ENCODE data around the gene GJD3. TPM values are rescaled to one million over a fixed set of nuclear protein-coding genes. Genes with fewer than 3 reads are reported as not detected.
A peak's percentile ranks its signal among the peaks of the same experiment; 100 is the strongest.

The GJD3 gene
- total and polyA plus RNA-seq, 12 donors = 0.65 to 6.2 (median 1.6) TPM

DNA sequence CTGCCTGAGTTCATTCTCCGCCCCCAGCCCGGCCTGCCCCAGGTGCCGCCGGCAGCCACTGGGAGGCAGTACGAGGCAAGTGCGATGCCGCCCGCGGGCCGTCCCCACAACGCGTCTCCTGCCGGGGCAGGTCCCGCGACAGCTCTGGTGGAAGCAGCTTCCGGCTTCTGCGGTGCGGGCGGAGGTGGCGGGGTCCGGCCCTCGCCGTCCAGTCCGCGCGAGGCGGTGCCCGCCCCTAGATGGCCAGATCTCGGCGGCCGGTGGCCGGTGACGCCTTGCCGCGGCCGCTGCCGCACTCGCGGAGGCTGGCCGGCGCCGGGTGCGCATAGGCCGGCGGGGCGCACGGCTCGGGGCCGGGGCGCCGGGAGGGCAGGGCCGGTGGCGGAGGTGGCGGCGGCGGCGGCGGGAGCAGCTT is 1.8 kb downstream of the GJD3 start:
- ATAC-seq = peak; percentile 22 to 46 (median 34)
- WGBS, 2 donors = 1% methylated on average over 33 to 58 of the region's 58 CpGs
- intact Hi-C loops (cut with DNase I) = loop anchor here in 9 of 10 donors (5.0 to 10.0 kb wide), 10 partner anchors 35 to 202 kb away; partner anchors contain the start of genes TOP2A (in 4 of the 9), CCR7 (in 2 of the 9) and IGFBP4 (in 1 of the 9)
- peak; percentile 54 to 69 for DNase-seq
- Histone ChIP-seq H3K27me3 (peaks cover 0 to 26% (median 0%) of the 10 kb centered on the region in 7 donors), H3K4me1 (peaks cover 0 to 37% (median 10%) of the 10 kb centered on the region in 9 donors), H3K4me3 (peak overlapping the region in 9 of 10 donors; percentile 40 to 67 (median 54)), H3K36me3 (peaks cover 0 to 4% (median 0%) of the 10 kb centered on the region in 9 donors), H3K27ac (peak overlapping the region in 5 of 10 donors; percentile 28 to 81 (median 70)), H3K9me3 (no peaks in the 10 kb centered on the region)
- TF ChIP-seq, protein P1, sequence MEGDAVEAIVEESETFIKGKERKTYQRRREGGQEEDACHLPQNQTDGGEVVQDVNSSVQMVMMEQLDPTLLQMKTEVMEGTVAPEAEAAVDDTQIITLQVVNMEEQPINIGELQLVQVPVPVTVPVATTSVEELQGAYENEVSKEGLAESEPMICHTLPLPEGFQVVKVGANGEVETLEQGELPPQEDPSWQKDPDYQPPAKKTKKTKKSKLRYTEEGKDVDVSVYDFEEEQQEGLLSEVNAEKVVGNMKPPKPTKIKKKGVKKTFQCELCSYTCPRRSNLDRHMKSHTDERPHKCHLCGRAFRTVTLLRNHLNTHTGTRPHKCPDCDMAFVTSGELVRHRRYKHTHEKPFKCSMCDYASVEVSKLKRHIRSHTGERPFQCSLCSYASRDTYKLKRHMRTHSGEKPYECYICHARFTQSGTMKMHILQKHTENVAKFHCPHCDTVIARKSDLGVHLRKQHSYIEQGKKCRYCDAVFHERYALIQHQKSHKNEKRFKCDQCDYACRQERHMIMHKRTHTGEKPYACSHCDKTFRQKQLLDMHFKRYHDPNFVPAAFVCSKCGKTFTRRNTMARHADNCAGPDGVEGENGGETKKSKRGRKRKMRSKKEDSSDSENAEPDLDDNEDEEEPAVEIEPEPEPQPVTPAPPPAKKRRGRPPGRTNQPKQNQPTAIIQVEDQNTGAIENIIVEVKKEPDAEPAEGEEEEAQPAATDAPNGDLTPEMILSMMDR (IDR thresholded peaks at IDR 0.05) = peak in 7 of 9 donors; percentile 45 to 70 (median 64)

DNA sequence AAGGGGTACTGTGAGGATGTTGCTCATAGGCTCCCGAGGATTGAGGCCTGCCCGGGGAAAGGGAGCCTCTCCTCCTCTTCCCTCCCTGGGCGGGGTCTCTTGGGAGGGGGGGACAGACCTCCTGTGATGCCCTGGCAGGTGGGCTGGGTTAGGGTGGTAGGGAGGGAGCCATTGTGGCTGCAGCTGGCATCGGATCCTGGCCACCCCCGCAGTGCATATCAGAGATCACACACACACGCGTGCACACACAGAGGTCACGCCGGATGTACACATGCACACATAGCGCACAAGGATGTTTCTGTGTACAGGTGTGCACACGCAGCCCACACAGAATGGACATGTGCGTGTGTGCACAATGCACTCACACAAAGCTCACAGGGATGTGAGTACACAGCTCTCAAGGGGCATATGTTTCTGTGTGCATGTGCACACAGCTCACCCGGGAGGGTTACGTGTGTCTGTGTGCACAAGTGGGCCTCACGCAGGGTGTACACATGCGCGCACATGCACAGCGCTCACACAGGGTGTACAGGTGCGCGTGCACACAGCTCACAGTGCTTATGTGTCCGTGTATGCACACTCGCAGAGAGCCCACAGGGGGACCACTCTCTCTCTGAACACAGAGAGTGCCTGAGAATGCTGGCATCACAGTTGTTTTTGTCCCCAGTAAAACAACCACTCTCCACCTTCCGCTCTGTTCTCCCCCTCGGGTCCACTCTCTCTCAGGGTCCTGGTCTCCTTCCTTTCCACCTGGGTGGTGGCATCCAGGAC is 2.4 kb downstream of the GJD3 start:
- Histone ChIP-seq H3K36me3 (peaks cover 0 to 4% (median 0%) of the 10 kb centered on the region in 9 donors), H3K9me3 (no peaks in the 10 kb centered on the region), H3K4me3 (peak overlapping the region in 9 of 10 donors; percentile 40 to 67 (median 54)), H3K27ac (peak overlapping the region in 1 of 10 donors; percentile 28), H3K27me3 (peaks cover 0 to 26% (median 0%) of the 10 kb centered on the region in 7 donors), H3K4me1 (peaks cover 0 to 39% (median 10%) of the 10 kb centered on the region in 9 donors)
- intact Hi-C loops (cut with DNase I) = loop anchor here in 9 of 10 donors (2.0 to 10.0 kb wide), 11 partner anchors 35 to 203 kb away; partner anchors contain the start of genes TOP2A (in 4 of the 9), CCR7 (in 2 of the 9) and IGFBP4 (in 1 of the 9)
- 71 to 72% methylated on average over 23 to 24 of the region's 24 CpGs for WGBS, 2 donors
- ATAC-seq = no peak
- DNase-seq = no peak
- TF ChIP-seq, protein P1 (IDR thresholded peaks at IDR 0.05) = no peak

DNA sequence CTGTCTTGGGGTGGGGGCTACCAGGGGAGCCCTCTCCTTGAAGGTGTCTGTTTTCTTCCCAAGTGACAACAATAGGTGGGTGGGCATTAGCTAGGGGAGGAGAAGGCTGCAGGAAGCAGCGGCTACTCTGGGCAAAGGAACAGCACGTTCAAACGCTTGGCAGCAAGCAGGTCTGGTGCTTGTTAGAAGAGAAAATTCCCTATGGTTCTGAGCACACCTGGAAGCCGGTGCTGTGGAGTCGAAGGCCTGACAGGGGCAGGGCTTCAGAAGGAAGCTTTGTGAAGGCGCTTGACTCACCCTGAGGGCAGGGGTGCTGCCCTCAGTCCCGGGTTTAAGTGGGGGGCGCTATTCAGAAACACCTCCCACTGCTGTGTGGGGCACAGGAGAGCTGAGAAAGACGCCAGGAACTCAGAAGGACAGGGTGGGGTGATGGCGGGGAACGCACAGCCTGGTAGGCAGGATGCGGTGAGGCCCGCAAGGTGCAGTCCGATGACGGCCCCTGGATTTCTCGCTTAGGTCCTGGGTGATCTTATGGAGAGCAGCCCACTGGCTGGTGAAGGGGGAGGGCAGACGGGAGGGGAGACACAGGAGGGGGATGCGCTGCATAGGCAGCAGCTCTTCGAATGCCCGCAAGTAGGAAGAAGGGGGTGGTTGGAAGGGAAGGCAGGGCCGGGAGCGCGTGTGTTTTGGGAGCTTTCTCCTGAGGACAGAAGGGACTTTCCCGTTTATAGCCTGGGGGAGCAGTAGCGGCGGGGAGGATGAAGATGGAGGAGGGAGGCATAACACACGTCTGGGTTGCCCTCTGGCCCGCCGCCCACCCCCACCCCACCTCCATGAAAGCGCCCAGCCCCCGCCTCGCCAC is 3.2 kb downstream of the GJD3 start:
- Histone ChIP-seq H3K36me3 (peaks cover 0 to 12% (median 0%) of the 10 kb centered on the region in 9 donors), H3K9me3 (no peaks in the 10 kb centered on the region), H3K27ac (no peak overlapping the region), H3K4me3 (no peak overlapping the region), H3K27me3 (peaks cover 0 to 26% (median 0%) of the 10 kb centered on the region in 7 donors), H3K4me1 (peaks cover 0 to 42% (median 11%) of the 10 kb centered on the region in 9 donors)
- ATAC-seq (no peak), DNase-seq (no peak)
- TF ChIP-seq, protein P1 (IDR thresholded peaks at IDR 0.05) = no peak
- intact Hi-C loops (cut with DNase I) = loop anchor here in 9 of 10 donors (2.0 to 10.0 kb wide), 11 partner anchors 36 to 204 kb away; partner anchors contain the start of genes TOP2A (in 4 of the 9), CCR7 (in 2 of the 9) and IGFBP4 (in 1 of the 9)
- WGBS, 2 donors = 76 to 78% methylated on average over 32 of the region's 32 CpGs
